Parathyroid adenoma (tissue), 2 donors: ENCODE measurements around the gene FAR2.

Experiments
- H2AFZ ChIP-seq: fragments of 300-600 bp; sonication (generic); one replicate; pipeline ENCODE4 v1.7.0; 2017; ENCODE audit warnings: antibody characterized with exemption, mild to moderate bottlenecking
- H3K27ac ChIP-seq: fragments of 300-600 bp; sonication (generic); one replicate; pipeline ENCODE4 v1.7.0; 2017
- H3K27me3 ChIP-seq: fragments of 300-600 bp; sonication (generic); one replicate; pipeline ENCODE4 v1.7.0; 2017; ENCODE audit warnings: low read length; ENCODE audit not compliant: control insufficient read depth, insufficient read depth
- H3K36me3 ChIP-seq: fragments of 300-600 bp; sonication (generic); one replicate; pipeline ENCODE4 v1.7.0; 2017; ENCODE audit warnings: low read length; ENCODE audit not compliant: control insufficient read depth, insufficient read depth
- H3K4me1 ChIP-seq: fragments of 300-600 bp; sonication (generic); one replicate; pipeline ENCODE4 v1.7.0; 2017; ENCODE audit warnings: control low read depth
- H3K4me2 ChIP-seq: fragments of 300-600 bp; sonication (generic); one replicate; pipeline ENCODE4 v1.7.0; 2017; ENCODE audit warnings: low read length
- H3K4me3 ChIP-seq: fragments of 300-600 bp; sonication (generic); one replicate; pipeline ENCODE4 v1.7.0; 2017; ENCODE audit warnings: low read depth, low read length
- H3K79me2 ChIP-seq: fragments of 300-600 bp; sonication (generic); one replicate; pipeline ENCODE4 v1.7.0; 2017; ENCODE audit warnings: control low read depth
- H3K9ac ChIP-seq: fragments of 300-600 bp; sonication (generic); one replicate; pipeline ENCODE4 v1.7.0; 2017; ENCODE audit warnings: mild to moderate bottlenecking
- H3K9me3 ChIP-seq: fragments of 300-600 bp; sonication (generic); one replicate; pipeline ENCODE4 v1.7.0; 2017; ENCODE audit warnings: low read length; ENCODE audit not compliant: control insufficient read depth
- TF ChIP-seq, protein P1 (sequence below): fragments of 300-600 bp; sonication (generic); IDR thresholded peaks from one replicate; pipeline ENCODE4 v1.7.0; 2017; ENCODE audit warnings: antibody characterized with exemption, mild to moderate bottlenecking
- donor health status: primary hyperparathyroidism.

FAR2 gene

DNA sequence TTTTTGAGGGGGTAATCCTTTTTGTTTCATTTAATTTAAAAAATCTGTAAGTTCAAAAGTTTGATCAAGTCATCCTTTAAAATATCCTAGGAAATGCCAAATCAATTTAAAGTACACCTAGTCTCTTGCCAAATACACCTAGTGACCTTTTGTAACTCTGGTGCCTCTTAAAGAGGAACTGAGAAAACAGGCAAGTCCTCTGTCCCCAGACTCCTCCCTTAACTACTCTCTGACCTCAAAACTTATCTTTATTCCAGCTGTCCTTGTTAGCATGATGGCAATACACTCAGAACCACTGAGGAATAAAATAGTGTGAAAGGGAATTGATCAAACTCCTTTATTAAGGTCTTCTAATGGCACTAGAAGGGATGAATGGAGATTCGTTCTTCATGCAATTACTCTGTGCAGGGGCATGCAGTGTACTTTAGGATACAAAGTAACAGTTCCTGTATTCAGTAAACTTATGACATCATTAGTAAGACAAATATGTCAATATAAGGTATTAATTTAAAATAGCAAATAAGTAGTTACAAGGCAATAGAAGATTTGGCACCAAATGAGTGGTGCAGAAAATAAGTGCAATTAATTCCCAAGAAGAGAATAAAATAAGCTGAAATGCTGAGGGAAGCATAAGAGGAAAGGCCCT, 3.3 kb downstream of the FAR2 start:
- H3K9ac ChIP-seq: no peak overlapping the region
- H3K27ac ChIP-seq: no peak overlapping the region
- TF ChIP-seq, protein P1, sequence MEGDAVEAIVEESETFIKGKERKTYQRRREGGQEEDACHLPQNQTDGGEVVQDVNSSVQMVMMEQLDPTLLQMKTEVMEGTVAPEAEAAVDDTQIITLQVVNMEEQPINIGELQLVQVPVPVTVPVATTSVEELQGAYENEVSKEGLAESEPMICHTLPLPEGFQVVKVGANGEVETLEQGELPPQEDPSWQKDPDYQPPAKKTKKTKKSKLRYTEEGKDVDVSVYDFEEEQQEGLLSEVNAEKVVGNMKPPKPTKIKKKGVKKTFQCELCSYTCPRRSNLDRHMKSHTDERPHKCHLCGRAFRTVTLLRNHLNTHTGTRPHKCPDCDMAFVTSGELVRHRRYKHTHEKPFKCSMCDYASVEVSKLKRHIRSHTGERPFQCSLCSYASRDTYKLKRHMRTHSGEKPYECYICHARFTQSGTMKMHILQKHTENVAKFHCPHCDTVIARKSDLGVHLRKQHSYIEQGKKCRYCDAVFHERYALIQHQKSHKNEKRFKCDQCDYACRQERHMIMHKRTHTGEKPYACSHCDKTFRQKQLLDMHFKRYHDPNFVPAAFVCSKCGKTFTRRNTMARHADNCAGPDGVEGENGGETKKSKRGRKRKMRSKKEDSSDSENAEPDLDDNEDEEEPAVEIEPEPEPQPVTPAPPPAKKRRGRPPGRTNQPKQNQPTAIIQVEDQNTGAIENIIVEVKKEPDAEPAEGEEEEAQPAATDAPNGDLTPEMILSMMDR: no peak
- H3K79me2 ChIP-seq: no peaks in the 10 kb centered on the region
- H3K4me2 ChIP-seq: no peak overlapping the region
- no peaks in the 10 kb centered on the region for H3K9me3 ChIP-seq
- H3K4me1 ChIP-seq: no peaks in the 10 kb centered on the region
- no peak overlapping the region for H3K4me3 ChIP-seq
- no peak overlapping the region for H2AFZ ChIP-seq
- no peaks in the 10 kb centered on the region for H3K36me3 ChIP-seq
- no peaks in the 10 kb centered on the region for H3K27me3 ChIP-seq

DNA sequence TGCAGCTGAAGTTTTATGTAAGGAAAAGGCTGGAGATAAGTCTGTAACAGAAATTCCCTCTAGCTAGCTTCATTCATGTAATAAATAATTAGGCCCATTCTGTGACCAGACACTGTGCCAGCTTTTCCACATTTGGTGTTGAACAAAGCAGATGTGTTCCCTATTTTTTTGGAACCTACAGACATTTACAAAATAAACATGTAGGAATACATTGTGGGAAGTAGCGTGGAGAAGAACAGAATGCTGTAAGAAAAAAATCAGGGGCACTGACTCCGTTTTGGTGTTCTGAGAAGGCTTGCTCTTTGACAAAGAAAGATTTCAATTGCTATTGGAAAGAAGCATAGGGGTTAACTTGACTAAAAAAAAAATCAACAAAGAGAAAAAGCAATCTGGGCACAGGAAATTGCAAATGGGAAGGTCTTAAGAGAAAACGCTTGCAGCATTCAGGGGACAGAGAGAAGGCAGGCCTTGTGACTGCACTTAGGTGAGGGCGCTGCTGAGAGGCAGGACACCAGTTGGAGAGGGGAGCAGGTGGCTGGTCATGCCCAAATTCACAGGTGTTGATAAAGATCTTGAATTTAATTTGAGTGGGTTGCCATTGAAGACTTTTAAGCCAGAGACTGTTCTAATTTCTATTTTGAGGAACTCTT, 4.0 kb downstream of the FAR2 start:
- Histone ChIP-seq H3K4me2 (no peak overlapping the region), H3K27me3 (no peaks in the 10 kb centered on the region), H3K9ac (no peak overlapping the region), H3K4me3 (no peak overlapping the region), H3K27ac (no peak overlapping the region), H3K79me2 (no peaks in the 10 kb centered on the region), H3K36me3 (no peaks in the 10 kb centered on the region), H2AFZ (no peak overlapping the region), H3K4me1 (no peaks in the 10 kb centered on the region), H3K9me3 (no peaks in the 10 kb centered on the region)
- TF ChIP-seq, protein P1: no peak

DNA sequence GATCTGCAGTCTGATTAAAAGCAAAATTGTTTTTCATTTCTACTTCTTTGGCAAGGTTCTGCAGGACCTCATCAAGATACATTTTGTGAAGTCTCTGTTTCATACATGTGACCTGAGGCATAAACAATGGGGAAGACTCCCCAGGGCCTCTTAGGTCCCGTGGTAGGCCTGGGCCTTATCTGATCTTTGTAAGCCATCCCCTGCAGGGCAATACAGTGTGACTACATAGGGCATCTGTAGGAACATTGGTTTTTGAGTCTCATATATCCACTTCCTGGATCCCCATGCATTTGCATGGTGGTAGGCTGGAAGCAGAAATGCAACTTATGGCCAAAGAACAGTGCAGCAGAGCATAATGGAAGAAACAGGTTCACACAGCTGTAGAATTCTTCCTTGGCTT, 6.0 kb downstream of the FAR2 start:
- Histone ChIP-seq H3K4me1 (no peaks in the 10 kb centered on the region), H3K9ac (no peak overlapping the region), H3K36me3 (no peaks in the 10 kb centered on the region), H3K27me3 (no peaks in the 10 kb centered on the region), H3K79me2 (no peaks in the 10 kb centered on the region), H3K4me2 (no peak overlapping the region), H3K4me3 (no peak overlapping the region), H2AFZ (no peak overlapping the region), H3K27ac (no peak overlapping the region), H3K9me3 (no peaks in the 10 kb centered on the region)
- TF ChIP-seq, protein P1: no peak

DNA sequence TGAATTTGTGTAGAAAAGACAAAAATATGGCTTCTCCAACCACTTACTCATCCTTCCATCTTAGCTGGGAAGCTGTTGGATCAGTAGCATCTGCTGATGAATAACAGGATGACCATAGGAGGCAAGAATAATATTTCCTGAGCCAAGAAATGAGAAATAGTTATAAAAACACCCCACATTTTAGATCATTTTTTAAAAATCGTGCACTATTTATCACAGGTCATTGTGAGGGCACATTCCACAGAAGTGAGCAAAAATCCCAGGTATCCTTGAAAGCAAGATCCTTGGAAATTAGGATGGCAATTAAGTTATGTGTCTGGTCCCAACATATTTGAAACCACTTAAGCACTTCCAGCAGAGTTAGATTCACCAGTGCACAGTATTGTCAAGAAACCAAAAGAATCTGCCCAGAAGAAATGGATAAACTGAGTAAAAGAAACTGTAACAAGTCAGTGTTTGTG, 8.4 kb downstream of the FAR2 start:
- Histone ChIP-seq H3K4me2 (no peak overlapping the region), H3K4me1 (no peaks in the 10 kb centered on the region), H3K36me3 (no peaks in the 10 kb centered on the region), H3K27ac (no peak overlapping the region), H3K79me2 (no peaks in the 10 kb centered on the region), H3K27me3 (no peaks in the 10 kb centered on the region), H3K9me3 (no peaks in the 10 kb centered on the region), H2AFZ (no peak overlapping the region), H3K9ac (no peak overlapping the region), H3K4me3 (no peak overlapping the region)
- TF ChIP-seq, protein P1: no peak
